ENCODE results near the gene MPV17. TPM values are rescaled to one million over a fixed set of nuclear protein-coding genes. Genes with fewer than 3 reads are reported as not detected.
A peak's percentile ranks its signal among the peaks of the same experiment; 100 is the strongest.

MPV17 gene
- total RNA-seq, 1 experiment from 2014 or later = 51.5 TPM

- TF ChIP-seq, protein P1, sequence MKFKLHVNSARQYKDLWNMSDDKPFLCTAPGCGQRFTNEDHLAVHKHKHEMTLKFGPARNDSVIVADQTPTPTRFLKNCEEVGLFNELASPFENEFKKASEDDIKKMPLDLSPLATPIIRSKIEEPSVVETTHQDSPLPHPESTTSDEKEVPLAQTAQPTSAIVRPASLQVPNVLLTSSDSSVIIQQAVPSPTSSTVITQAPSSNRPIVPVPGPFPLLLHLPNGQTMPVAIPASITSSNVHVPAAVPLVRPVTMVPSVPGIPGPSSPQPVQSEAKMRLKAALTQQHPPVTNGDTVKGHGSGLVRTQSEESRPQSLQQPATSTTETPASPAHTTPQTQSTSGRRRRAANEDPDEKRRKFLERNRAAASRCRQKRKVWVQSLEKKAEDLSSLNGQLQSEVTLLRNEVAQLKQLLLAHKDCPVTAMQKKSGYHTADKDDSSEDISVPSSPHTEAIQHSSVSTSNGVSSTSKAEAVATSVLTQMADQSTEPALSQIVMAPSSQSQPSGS (CRISPR knock-in tag; IDR thresholded peaks at IDR 0.05; ENCODE audit: borderline replicate concordance, low read depth) = no peak
- TF ChIP-seq, protein P2, sequence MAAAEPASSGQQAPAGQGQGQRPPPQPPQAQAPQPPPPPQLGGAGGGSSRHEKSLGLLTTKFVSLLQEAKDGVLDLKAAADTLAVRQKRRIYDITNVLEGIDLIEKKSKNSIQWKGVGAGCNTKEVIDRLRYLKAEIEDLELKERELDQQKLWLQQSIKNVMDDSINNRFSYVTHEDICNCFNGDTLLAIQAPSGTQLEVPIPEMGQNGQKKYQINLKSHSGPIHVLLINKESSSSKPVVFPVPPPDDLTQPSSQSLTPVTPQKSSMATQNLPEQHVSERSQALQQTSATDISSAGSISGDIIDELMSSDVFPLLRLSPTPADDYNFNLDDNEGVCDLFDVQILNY (CRISPR knock-in tag; IDR thresholded peaks at IDR 0.05) = peak; percentile 91
- 0 out of 2 replicates have a peak, but pooled peaks have one; percentile 29 for TF ChIP-seq FOXJ3 (CRISPR knock-in tag; IDR thresholded peaks at IDR 0.05; ENCODE audit: borderline replicate concordance)
Observed at GRCh38 chr2:27264753-27265535, 58.0 kb downstream of the MPV17 start (continued).

GRCh38 chr2:27264253-27264752, 58.6 kb downstream of the MPV17 start:
- ATAC-seq (peak; percentile 25), DNase-seq (ENCODE audit: low spot score) (peak; percentile 45)
- H3K9me3 Mint-ChIP-seq = no peaks in the 10 kb centered on the region
- ChIA-PET POLR2A (interaction anchor here (1.9 kb wide), 1 partner anchor 93 kb away, joined by 4 read pairs; the partner anchor contains the start of gene GTF3C2), CTCF (interaction anchor here (0.9 to 7.7 kb wide), 11 partner anchors 9 to 130 kb away, joined by 3 to 124 read pairs (median 8); partner anchors contain the start of genes DNAJC5G, PREB and TRIM54)
- H3K27ac Mint-ChIP-seq = no peak overlapping the region
- H3K36me3 Mint-ChIP-seq = no peaks in the 10 kb centered on the region
- peaks cover 26% of the 10 kb centered on the region for H3K4me1 Mint-ChIP-seq
- H3K4me3 Mint-ChIP-seq = peak overlapping the region; percentile 93
- peaks cover 27% of the 10 kb centered on the region for H3K27me3 Mint-ChIP-seq (ENCODE audit: low read depth)
- TF ChIP-seq ZBTB21 (CRISPR knock-in tag; IDR thresholded peaks at IDR 0.05; ENCODE audit: borderline replicate concordance) (peak; percentile 54; the same call in 1 of the 2 replicates), TEAD1 (CRISPR knock-in tag; IDR thresholded peaks at IDR 0.05) (no peak; the same call in 1 of the 2 replicates), HMGXB4 (CRISPR knock-in tag; IDR thresholded peaks at IDR 0.05) (no peak), ARID4B (CRISPR knock-in tag; IDR thresholded peaks at IDR 0.05; ENCODE audit: borderline replicate concordance) (0 out of 2 replicates have a peak, but pooled peaks have one; percentile 26), TP53 (CRISPR knock-in tag; IDR thresholded peaks at IDR 0.05) (peak; percentile 67; the same call in 1 of the 2 replicates), ETV6 (CRISPR knock-in tag; IDR thresholded peaks at IDR 0.05) (0 out of 2 replicates have a peak, but pooled peaks have one; percentile 17), GTF2I (CRISPR knock-in tag; conservative IDR thresholded peaks at IDR 0.05) (no peak), IRF1 (CRISPR knock-in tag; IDR thresholded peaks at IDR 0.05) (peak; percentile 67; the same call in 1 of the 2 replicates), E2F1 (CRISPR knock-in tag; IDR thresholded peaks at IDR 0.05) (0 out of 2 replicates have a peak, but pooled peaks have one; percentile 36)
- TF ChIP-seq, protein P3, sequence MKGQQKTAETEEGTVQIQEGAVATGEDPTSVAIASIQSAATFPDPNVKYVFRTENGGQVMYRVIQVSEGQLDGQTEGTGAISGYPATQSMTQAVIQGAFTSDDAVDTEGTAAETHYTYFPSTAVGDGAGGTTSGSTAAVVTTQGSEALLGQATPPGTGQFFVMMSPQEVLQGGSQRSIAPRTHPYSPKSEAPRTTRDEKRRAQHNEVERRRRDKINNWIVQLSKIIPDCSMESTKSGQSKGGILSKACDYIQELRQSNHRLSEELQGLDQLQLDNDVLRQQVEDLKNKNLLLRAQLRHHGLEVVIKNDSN (CRISPR knock-in tag; IDR thresholded peaks at IDR 0.05) = 0 out of 2 replicates have a peak, but pooled peaks have one; percentile 24
- TF ChIP-seq, protein P4, sequence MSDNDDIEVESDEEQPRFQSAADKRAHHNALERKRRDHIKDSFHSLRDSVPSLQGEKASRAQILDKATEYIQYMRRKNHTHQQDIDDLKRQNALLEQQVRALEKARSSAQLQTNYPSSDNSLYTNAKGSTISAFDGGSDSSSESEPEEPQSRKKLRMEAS (CRISPR knock-in tag; IDR thresholded peaks at IDR 0.05) = peak; percentile 81
- TF ChIP-seq, protein P1 (CRISPR knock-in tag; IDR thresholded peaks at IDR 0.05; ENCODE audit: borderline replicate concordance, low read depth) = no peak
- TF ChIP-seq, protein P5, sequence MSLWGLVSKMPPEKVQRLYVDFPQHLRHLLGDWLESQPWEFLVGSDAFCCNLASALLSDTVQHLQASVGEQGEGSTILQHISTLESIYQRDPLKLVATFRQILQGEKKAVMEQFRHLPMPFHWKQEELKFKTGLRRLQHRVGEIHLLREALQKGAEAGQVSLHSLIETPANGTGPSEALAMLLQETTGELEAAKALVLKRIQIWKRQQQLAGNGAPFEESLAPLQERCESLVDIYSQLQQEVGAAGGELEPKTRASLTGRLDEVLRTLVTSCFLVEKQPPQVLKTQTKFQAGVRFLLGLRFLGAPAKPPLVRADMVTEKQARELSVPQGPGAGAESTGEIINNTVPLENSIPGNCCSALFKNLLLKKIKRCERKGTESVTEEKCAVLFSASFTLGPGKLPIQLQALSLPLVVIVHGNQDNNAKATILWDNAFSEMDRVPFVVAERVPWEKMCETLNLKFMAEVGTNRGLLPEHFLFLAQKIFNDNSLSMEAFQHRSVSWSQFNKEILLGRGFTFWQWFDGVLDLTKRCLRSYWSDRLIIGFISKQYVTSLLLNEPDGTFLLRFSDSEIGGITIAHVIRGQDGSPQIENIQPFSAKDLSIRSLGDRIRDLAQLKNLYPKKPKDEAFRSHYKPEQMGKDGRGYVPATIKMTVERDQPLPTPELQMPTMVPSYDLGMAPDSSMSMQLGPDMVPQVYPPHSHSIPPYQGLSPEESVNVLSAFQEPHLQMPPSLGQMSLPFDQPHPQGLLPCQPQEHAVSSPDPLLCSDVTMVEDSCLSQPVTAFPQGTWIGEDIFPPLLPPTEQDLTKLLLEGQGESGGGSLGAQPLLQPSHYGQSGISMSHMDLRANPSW (CRISPR knock-in tag; conservative IDR thresholded peaks at IDR 0.05; ENCODE audit: low read depth) = no peak
